ENCODE results near the gene SYNE4. TPM values are rescaled to one million over a fixed set of nuclear protein-coding genes. Genes with fewer than 3 reads are reported as not detected.

SYNE4 gene
- total RNA-seq, 2 experiments from 2014 or later = 1.6 TPM

- Mint-ChIP-seq H3K4me3 (peak overlapping the region; percentile 4), H3K4me1 (ENCODE audit: low read depth) (peaks cover 19% of the 10 kb centered on the region), H3K36me3 (ENCODE audit: low read depth) (peaks cover 4% of the 10 kb centered on the region), H3K27me3 (peaks cover 18% of the 10 kb centered on the region), H3K9me3 (no peaks in the 10 kb centered on the region), H3K27ac (no peak overlapping the region)
- ATAC-seq (ENCODE audit: poor library complexity) = no peak
- Histone ChIP-seq H3K4me3 (ENCODE audit: low read length) (no peak overlapping the region), H3K4me1 (ENCODE audit: insufficient read depth, low read length) (peaks cover 34% of the 10 kb centered on the region), H3K27me3 (ENCODE audit: control insufficient read depth in 1 of 2, insufficient read depth in 2 of 2, low read length in 2 of 2) (peaks cover 10 to 16% of the 10 kb centered on the region in 2 experiments), H3K9me3 (ENCODE audit: control insufficient read depth in 1 of 2, insufficient read depth in 1 of 2, low read length in 2 of 2) (peaks cover 0 to 15% of the 10 kb centered on the region in 2 experiments), H3K36me3 (ENCODE audit: insufficient read depth, low read length) (no peaks in the 10 kb centered on the region), H3K27ac (ENCODE audit: low read depth in 1 of 2, low read length in 2 of 2) (no peak overlapping the region)
- DNase-seq = no peak
- ChIA-PET POLR2A (interaction anchor here (1.0 kb wide), 1 partner anchor 23 kb away, joined by 3 read pairs; the partner anchor contains the start of gene ALKBH6), CTCF (interaction anchor here (0.7 to 1.3 kb wide), 2 partner anchors 23 to 58 kb away, joined by 3 to 4 read pairs; partner anchors contain the start of gene ALKBH6)
- intact Hi-C loops (cut with DNase I, micrococcal nuclease) = no loop called here
- no peak for TF ChIP-seq CTCF (IDR thresholded peaks at IDR 0.05)
These were observed 17.6 kb downstream of the SYNE4 start for GRCh38 chr19:35990771-35991730.

GRCh38 chr19:35990156-35990555 lies 18.5 kb downstream of the SYNE4 start:
- Histone ChIP-seq H3K4me1 (ENCODE audit: insufficient read depth, low read length) (peaks cover 26% of the 10 kb centered on the region), H3K4me3 (ENCODE audit: low read length) (no peak overlapping the region), H3K27me3 (ENCODE audit: control insufficient read depth in 1 of 2, insufficient read depth in 2 of 2, low read length in 2 of 2) (peaks cover 19 to 23% of the 10 kb centered on the region in 2 experiments), H3K9me3 (ENCODE audit: control insufficient read depth in 1 of 2, insufficient read depth in 1 of 2, low read length in 2 of 2) (peaks cover 0 to 18% of the 10 kb centered on the region in 2 experiments), H3K27ac (ENCODE audit: low read depth in 1 of 2, low read length in 2 of 2) (no peak overlapping the region), H3K36me3 (ENCODE audit: insufficient read depth, low read length) (no peaks in the 10 kb centered on the region)
- ChIA-PET POLR2A (no interaction called here), CTCF (no interaction called here)
- intact Hi-C loops (cut with DNase I, micrococcal nuclease) = no loop called here
- no peak overlapping the region for H3K4me3 Mint-ChIP-seq
- H3K27me3 Mint-ChIP-seq = peaks cover 27% of the 10 kb centered on the region
- no peak for TF ChIP-seq CTCF (IDR thresholded peaks at IDR 0.05)
- DNase-seq = no peak
- H3K36me3 Mint-ChIP-seq (ENCODE audit: low read depth) = peaks cover 4% of the 10 kb centered on the region
- no peak overlapping the region for H3K27ac Mint-ChIP-seq
- no peak for ATAC-seq (ENCODE audit: poor library complexity)
- peaks cover 13% of the 10 kb centered on the region for H3K4me1 Mint-ChIP-seq (ENCODE audit: low read depth)
- H3K9me3 Mint-ChIP-seq = no peaks in the 10 kb centered on the region

GRCh38 chr19:35988824-35989223 lies 19.8 kb downstream of the SYNE4 start:
- intact Hi-C loops (cut with DNase I, micrococcal nuclease) = no loop called here
- Histone ChIP-seq H3K4me3 (ENCODE audit: low read length) (no peak overlapping the region), H3K27me3 (ENCODE audit: control insufficient read depth in 1 of 2, insufficient read depth in 2 of 2, low read length in 2 of 2) (peaks cover 23 to 30% of the 10 kb centered on the region in 2 experiments), H3K27ac (ENCODE audit: low read depth in 1 of 2, low read length in 2 of 2) (no peak overlapping the region), H3K9me3 (ENCODE audit: control insufficient read depth in 1 of 2, insufficient read depth in 1 of 2, low read length in 2 of 2) (peaks cover 0 to 18% of the 10 kb centered on the region in 2 experiments), H3K36me3 (ENCODE audit: insufficient read depth, low read length) (no peaks in the 10 kb centered on the region), H3K4me1 (ENCODE audit: insufficient read depth, low read length) (peaks cover 16% of the 10 kb centered on the region)
- DNase-seq = no peak
- H3K27me3 Mint-ChIP-seq = peaks cover 40% of the 10 kb centered on the region
- no peak overlapping the region for H3K27ac Mint-ChIP-seq
- peaks cover 8% of the 10 kb centered on the region for H3K4me1 Mint-ChIP-seq (ENCODE audit: low read depth)
- POLR2A ChIA-PET = no interaction called here
- TF ChIP-seq CTCF (IDR thresholded peaks at IDR 0.05) = no peak
- CTCF ChIA-PET = no interaction called here
- ATAC-seq (ENCODE audit: poor library complexity) = no peak
- H3K4me3 Mint-ChIP-seq = no peak overlapping the region
- no peaks in the 10 kb centered on the region for H3K36me3 Mint-ChIP-seq (ENCODE audit: low read depth)
- no peaks in the 10 kb centered on the region for H3K9me3 Mint-ChIP-seq

Measured in CD4-positive, alpha-beta T cell (primary cell).